Measurements from ENCODE around the gene GM2A. TPM values are rescaled to one million over a fixed set of nuclear protein-coding genes. Genes with fewer than 3 reads are reported as not detected.
A peak's percentile ranks its signal among the peaks of the same experiment; 100 is the strongest.

GM2A gene
- total and polyA plus RNA-seq, 2 of the 13 experiments (the other 11 are each of a cell fraction or from before 2014, with no cell fraction given): 14.6 to 29.6 TPM

- TF ChIP-seq, protein P1, sequence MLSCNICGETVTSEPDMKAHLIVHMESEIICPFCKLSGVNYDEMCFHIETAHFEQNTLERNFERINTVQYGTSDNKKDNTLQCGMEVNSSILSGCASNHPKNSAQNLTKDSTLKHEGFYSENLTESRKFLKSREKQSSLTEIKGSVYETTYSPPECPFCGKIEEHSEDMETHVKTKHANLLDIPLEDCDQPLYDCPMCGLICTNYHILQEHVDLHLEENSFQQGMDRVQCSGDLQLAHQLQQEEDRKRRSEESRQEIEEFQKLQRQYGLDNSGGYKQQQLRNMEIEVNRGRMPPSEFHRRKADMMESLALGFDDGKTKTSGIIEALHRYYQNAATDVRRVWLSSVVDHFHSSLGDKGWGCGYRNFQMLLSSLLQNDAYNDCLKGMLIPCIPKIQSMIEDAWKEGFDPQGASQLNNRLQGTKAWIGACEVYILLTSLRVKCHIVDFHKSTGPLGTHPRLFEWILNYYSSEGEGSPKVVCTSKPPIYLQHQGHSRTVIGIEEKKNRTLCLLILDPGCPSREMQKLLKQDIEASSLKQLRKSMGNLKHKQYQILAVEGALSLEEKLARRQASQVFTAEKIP (CRISPR knock-in tag; IDR thresholded peaks at IDR 0.05; ENCODE audit: borderline replicate concordance): no peak
- TF ChIP-seq ZNF160 (CRISPR knock-in tag; IDR thresholded peaks at IDR 0.05) (no peak), MIER2 (CRISPR knock-in tag; IDR thresholded peaks at IDR 0.05) (no peak), ZFP62 (CRISPR knock-in tag; IDR thresholded peaks at IDR 0.05) (no peak), ZNF335 (CRISPR knock-in tag; IDR thresholded peaks at IDR 0.05) (0 out of 2 replicates have a peak, but pooled peaks have one; percentile 10), ZBTB40 (IDR thresholded peaks at IDR 0.05) (no peak), ZBTB40 (CRISPR knock-in tag; IDR thresholded peaks at IDR 0.05) (no peak), ISL2 (CRISPR knock-in tag; IDR thresholded peaks at IDR 0.05) (peak; percentile 76), DMTF1 (CRISPR knock-in tag; IDR thresholded peaks at IDR 0.05) (no peak), NFYC (CRISPR knock-in tag; IDR thresholded peaks at IDR 0.05) (no peak), SP5 (CRISPR knock-in tag; IDR thresholded peaks at IDR 0.05; ENCODE audit: borderline replicate concordance, low read depth) (no peak), SMAD1 (CRISPR knock-in tag; IDR thresholded peaks at IDR 0.05; ENCODE audit: borderline replicate concordance, low read depth) (no peak), MTA3 (CRISPR knock-in tag; IDR thresholded peaks at IDR 0.05) (no peak)
- TF ChIP-seq, protein P2, sequence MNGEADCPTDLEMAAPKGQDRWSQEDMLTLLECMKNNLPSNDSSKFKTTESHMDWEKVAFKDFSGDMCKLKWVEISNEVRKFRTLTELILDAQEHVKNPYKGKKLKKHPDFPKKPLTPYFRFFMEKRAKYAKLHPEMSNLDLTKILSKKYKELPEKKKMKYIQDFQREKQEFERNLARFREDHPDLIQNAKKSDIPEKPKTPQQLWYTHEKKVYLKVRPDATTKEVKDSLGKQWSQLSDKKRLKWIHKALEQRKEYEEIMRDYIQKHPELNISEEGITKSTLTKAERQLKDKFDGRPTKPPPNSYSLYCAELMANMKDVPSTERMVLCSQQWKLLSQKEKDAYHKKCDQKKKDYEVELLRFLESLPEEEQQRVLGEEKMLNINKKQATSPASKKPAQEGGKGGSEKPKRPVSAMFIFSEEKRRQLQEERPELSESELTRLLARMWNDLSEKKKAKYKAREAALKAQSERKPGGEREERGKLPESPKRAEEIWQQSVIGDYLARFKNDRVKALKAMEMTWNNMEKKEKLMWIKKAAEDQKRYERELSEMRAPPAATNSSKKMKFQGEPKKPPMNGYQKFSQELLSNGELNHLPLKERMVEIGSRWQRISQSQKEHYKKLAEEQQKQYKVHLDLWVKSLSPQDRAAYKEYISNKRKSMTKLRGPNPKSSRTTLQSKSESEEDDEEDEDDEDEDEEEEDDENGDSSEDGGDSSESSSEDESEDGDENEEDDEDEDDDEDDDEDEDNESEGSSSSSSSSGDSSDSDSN (CRISPR knock-in tag; IDR thresholded peaks at IDR 0.05): peak; percentile 82
Observed at GRCh38 chr5:151223447-151224264, 29.3 kb upstream of the GM2A start, which contains the start of gene CCDC69 (continued).
